Activated T-helper 17 cell treated with anti-CD3 and anti-CD28 coated beads, Interleukin-2, amount 50 U/mL, for 72 hours (primary cell): ENCODE results near the gene UPK3BL2. TPM values are rescaled to one million over a fixed set of nuclear protein-coding genes. Genes with fewer than 3 reads are reported as not detected.
"Not testable (repeated sequence)": the region's sequence is repeated elsewhere in the genome, so short reads cannot be mapped to it uniquely, and the experiment has no call there.

Source experiments
- ATAC-seq: fragments of 150-1000 bp; cut with Tn5 transposase; replicated peaks from 2 replicates; pipeline ENCODE4 v1.10.0; 2021; ENCODE audit warnings: mild to moderate bottlenecking, moderate library complexity
- H3K27ac Mint-ChIP-seq: one replicate; pipeline ENCODE4 v1.8.0; 2022; ENCODE audit warnings: mixed read lengths
- H3K27me3 Mint-ChIP-seq: one replicate; pipeline ENCODE4 v1.8.0; 2022; ENCODE audit warnings: mixed read lengths
- H3K36me3 Mint-ChIP-seq: one replicate; pipeline ENCODE4 v1.8.0; 2022; ENCODE audit warnings: low read depth, mild to moderate bottlenecking, mixed read lengths
- H3K4me1 Mint-ChIP-seq: one replicate; pipeline ENCODE4 v1.8.0; 2022; ENCODE audit warnings: mixed read lengths
- H3K4me3 Mint-ChIP-seq: one replicate; pipeline ENCODE4 v1.8.0; 2022; ENCODE audit warnings: mild to moderate bottlenecking, mixed read lengths
- H3K9me3 Mint-ChIP-seq: one replicate; pipeline ENCODE4 v1.8.0; 2022; ENCODE audit warnings: mixed read lengths
- total RNA-seq, 2 donors: library from RNA; stranded (reverse); gene quantifications; one replicate each; pipeline ENCODE4 v1.2.3, GENCODE V29; 2022

The UPK3BL2 gene
- total RNA-seq, 2 donors from 2014 or later: 21.4 to 45.7 TPM

DNA sequence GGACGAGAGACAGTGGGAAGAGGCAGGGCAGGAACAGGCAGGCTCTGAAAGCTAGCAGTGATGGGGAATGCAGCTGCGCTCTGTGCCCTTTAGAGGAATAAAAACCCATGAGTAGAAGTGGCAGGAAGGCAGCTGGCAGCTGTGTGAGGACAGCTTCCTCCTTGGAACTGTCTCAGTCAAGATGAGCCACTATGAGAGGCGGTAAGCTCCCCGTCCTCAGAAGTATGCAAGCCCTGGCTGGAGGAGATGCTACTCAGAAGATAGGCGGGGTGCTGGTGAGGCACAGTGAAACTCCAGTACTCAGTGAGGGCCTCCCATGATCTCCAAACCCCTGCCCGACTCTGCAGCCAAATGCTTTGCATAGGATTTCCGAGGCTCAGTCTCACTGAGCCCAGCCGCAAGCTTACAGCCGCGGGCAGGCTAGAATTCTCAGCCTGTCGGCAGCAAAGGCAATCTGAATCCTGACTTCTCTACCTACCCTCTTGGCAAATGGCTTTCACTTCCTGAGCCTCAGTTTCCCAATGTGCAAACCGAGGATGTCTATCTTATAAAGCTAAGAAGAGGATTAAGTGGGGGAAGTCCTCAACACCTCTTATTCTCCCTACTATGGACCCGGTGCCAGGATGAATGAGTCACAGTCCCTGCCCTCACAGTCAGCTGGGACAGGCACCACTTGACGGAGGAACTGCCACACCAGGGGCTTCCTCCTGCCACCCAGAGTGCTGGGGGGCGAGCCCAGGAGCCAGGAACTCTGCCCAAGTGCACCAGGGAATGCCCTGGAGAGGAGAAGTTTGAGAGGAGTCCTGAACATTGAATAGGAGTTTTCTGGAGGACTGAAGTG, 28.4 kb downstream of the UPK3BL2 start:
- H3K4me1 Mint-ChIP-seq, H3K27me3 Mint-ChIP-seq, H3K4me3 Mint-ChIP-seq, H3K36me3 Mint-ChIP-seq, H3K27ac Mint-ChIP-seq, H3K9me3 Mint-ChIP-seq: not testable (repeated sequence)
- peak; percentile 24 for ATAC-seq

GRCh38 chr7:102512642-102513221, 30.8 kb downstream of the UPK3BL2 start:
- not testable (repeated sequence) for H3K27me3 Mint-ChIP-seq, H3K36me3 Mint-ChIP-seq, ATAC-seq, H3K27ac Mint-ChIP-seq, H3K4me3 Mint-ChIP-seq, H3K9me3 Mint-ChIP-seq, H3K4me1 Mint-ChIP-seq

GRCh38 chr7:102511860-102512522, 31.5 kb downstream of the UPK3BL2 start:
- not testable (repeated sequence) for H3K36me3 Mint-ChIP-seq, H3K9me3 Mint-ChIP-seq, H3K27me3 Mint-ChIP-seq, H3K27ac Mint-ChIP-seq, H3K4me3 Mint-ChIP-seq, H3K4me1 Mint-ChIP-seq
- ATAC-seq: peak; percentile 55

DNA sequence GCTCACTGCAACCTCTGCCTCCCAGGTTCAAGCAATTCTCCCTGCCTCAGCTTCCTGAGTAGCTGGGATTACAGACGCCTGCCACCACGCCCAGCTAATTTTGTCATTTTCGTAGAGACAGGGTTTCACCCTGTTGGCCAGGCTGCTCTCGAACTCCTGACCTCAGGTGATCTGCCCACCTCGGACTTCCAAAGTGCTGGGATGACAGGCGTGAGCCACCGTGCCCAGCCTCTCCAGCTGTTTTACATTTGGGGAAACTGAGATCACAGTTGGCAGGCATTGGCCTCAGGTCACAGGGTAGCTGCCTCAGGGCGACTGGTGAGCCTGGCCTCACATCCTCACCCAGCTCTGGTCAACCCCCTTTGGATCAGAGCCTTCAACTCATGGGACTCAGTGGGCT, 32.9 kb downstream of the UPK3BL2 start:
- not testable (repeated sequence) for H3K4me3 Mint-ChIP-seq, H3K27ac Mint-ChIP-seq, H3K36me3 Mint-ChIP-seq, ATAC-seq, H3K9me3 Mint-ChIP-seq, H3K27me3 Mint-ChIP-seq, H3K4me1 Mint-ChIP-seq

- ATAC-seq, H3K4me1 Mint-ChIP-seq, H3K9me3 Mint-ChIP-seq, H3K36me3 Mint-ChIP-seq, H3K4me3 Mint-ChIP-seq, H3K27ac Mint-ChIP-seq, H3K27me3 Mint-ChIP-seq: not testable (repeated sequence)
Observed at GRCh38 chr7:102507410-102508088, 35.9 kb downstream of the UPK3BL2 start.

- not testable (repeated sequence) for H3K4me3 Mint-ChIP-seq
Observed at GRCh38 chr7:102505298-102506185, 38.0 kb downstream of the UPK3BL2 start.

GRCh38 chr7:102503141-102503540, 40.4 kb downstream of the UPK3BL2 start:
- ATAC-seq: peak; percentile 14
- H3K27me3 Mint-ChIP-seq, H3K36me3 Mint-ChIP-seq, H3K4me1 Mint-ChIP-seq, H3K4me3 Mint-ChIP-seq, H3K27ac Mint-ChIP-seq, H3K9me3 Mint-ChIP-seq: not testable (repeated sequence)

More at GRCh38 chr7:102505298-102506185, 38.0 kb downstream of the UPK3BL2 start:
- not testable (repeated sequence) for H3K27me3 Mint-ChIP-seq, H3K4me1 Mint-ChIP-seq, H3K9me3 Mint-ChIP-seq, H3K27ac Mint-ChIP-seq, H3K36me3 Mint-ChIP-seq
- peak; percentile 16 for ATAC-seq

GRCh38 chr7:102498321-102498720, 45.2 kb downstream of the UPK3BL2 start:
- not testable (repeated sequence) for H3K27ac Mint-ChIP-seq, H3K9me3 Mint-ChIP-seq, H3K4me3 Mint-ChIP-seq, H3K36me3 Mint-ChIP-seq, H3K4me1 Mint-ChIP-seq, H3K27me3 Mint-ChIP-seq, ATAC-seq

- not testable (repeated sequence) for H3K27ac Mint-ChIP-seq, H3K9me3 Mint-ChIP-seq, H3K27me3 Mint-ChIP-seq, H3K4me1 Mint-ChIP-seq, H3K4me3 Mint-ChIP-seq, H3K36me3 Mint-ChIP-seq, ATAC-seq
Observed at GRCh38 chr7:102497308-102497707, 46.2 kb downstream of the UPK3BL2 start.

GRCh38 chr7:102496861-102497260, 46.6 kb downstream of the UPK3BL2 start:
- not testable (repeated sequence) for H3K4me3 Mint-ChIP-seq, ATAC-seq, H3K9me3 Mint-ChIP-seq, H3K36me3 Mint-ChIP-seq, H3K27me3 Mint-ChIP-seq, H3K27ac Mint-ChIP-seq, H3K4me1 Mint-ChIP-seq

DNA sequence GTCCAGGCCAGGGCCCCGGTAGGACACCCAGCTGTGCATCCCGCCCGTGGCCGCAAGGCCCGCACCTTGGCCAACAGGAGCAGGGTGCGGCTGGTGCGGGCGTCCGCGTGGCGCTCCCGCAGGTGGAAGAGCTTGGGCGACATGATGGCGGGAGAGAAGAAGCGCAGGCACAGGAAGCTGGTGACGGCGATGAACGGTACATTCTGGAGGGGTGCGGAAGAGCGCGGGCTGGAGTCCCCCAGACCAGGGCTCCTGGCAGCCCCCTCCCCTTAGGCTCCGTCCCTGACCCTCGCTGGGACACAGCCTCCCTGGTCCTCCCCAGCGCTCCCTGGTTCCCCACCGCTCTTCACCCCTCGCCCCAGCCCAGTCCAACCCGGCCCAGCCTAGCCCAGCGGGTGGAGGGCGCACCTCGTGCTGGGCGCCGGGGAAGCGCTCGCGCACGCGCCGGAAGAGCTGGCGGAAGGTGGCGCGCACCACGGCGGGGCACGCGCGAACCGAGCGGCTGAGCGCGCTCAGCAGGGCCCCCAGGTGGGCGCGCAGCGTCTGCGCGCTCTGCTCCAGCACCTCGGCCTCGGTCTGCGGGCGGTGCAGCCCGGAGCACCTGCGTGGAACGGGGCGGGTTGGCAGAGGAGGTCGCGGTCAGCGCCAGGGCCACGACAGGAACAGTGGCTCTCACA, 48.9 kb downstream of the UPK3BL2 start:
- H3K9me3 Mint-ChIP-seq, H3K36me3 Mint-ChIP-seq: not testable (repeated sequence)

GRCh38 chr7:102494026-102494425, 49.5 kb downstream of the UPK3BL2 start:
- not testable (repeated sequence) for H3K4me1 Mint-ChIP-seq, H3K27me3 Mint-ChIP-seq, H3K4me3 Mint-ChIP-seq, H3K27ac Mint-ChIP-seq, H3K9me3 Mint-ChIP-seq, H3K36me3 Mint-ChIP-seq
- peak; percentile 14 for ATAC-seq

More for the DNA sequence above, 48.9 kb downstream of the UPK3BL2 start:
- ATAC-seq: peak; percentile 72
- H3K4me1 Mint-ChIP-seq, H3K27ac Mint-ChIP-seq, H3K4me3 Mint-ChIP-seq, H3K27me3 Mint-ChIP-seq: not testable (repeated sequence)

DNA sequence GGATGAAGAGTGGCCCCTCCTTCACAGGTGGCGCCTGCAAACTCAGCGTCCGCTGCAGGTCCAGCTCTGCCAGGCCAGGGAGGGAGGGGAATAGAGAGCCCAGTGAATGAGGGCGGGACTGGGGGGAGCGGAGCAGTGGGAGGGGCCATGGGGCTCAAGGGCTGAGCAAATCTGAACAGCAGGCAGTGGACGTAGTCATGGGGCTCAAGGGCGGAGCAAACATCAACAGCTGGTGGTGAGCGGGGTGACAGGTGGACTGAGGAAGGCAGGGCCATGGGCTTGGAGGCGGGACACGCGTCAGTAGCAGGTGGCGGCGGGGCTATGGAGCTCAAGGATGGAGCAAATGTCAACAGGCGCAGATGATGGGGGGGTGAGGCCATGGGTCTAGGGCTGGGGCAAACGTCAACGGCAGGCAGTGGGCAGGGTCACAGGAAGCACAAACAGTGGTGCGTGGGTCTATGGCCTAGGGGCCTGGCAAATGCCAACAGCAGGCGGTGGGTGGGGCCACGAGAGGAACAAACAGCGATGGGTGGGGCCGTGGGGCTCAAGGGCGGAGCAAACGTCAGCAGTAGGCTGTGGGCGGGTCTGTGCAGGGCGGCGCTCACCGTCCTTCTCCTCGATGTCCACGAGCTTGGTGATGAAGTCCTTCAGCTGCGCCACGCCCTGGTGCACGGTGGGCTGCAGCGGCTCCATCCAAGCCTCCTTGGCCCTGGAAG, 50.1 kb downstream of the UPK3BL2 start:
- not testable (repeated sequence) for H3K4me3 Mint-ChIP-seq, H3K27me3 Mint-ChIP-seq, H3K36me3 Mint-ChIP-seq, H3K9me3 Mint-ChIP-seq, H3K27ac Mint-ChIP-seq, H3K4me1 Mint-ChIP-seq
- peak; percentile 56 for ATAC-seq
